ENCODE results near the gene LDHD. TPM values are rescaled to one million over a fixed set of nuclear protein-coding genes. Genes with fewer than 3 reads are reported as not detected.

Gene LDHD
- total RNA-seq, 1 donor from 2014 or later = 0.12 TPM

DNA sequence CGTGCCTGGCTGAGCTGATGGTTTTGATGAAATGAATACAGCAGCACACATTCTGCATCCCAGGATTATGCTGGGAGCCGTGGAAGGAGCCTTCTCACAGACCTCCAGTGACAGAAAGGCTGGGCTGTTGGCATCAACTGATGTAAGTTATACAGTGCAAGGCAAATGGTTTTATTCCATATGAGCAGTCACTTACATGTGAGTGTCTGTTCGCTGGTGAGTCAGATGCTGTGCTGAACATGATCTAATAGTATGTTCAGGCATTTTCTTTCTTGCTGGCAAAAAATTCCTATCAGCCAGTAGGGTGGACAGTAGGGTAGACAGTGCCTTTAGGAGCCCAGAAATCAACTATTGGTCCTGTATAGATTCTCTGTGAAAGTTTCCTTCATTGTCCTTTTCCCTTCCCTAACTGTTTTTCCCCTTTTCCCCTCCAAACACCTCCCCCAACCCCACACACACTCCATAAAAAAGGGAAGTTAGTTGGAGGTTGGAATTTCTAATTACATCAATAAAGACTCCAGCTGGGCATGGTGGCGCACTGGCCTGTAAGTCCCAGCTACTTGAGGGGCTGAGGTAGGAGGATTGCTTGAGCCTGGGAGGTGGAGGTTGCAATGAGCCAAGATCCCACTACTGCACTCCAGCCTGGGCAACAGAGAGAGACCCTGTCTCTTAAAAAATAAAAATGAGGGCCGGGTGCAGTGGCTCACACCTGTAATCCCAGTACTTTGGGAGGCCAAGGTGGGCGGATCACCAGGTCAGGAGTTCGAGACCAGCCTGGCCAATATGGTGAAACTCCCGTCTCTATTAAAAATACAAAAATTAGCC, 36.2 kb downstream of the LDHD start:
- DNase-seq (ENCODE audit: low read depth) = no peak
- TF ChIP-seq, protein P1, sequence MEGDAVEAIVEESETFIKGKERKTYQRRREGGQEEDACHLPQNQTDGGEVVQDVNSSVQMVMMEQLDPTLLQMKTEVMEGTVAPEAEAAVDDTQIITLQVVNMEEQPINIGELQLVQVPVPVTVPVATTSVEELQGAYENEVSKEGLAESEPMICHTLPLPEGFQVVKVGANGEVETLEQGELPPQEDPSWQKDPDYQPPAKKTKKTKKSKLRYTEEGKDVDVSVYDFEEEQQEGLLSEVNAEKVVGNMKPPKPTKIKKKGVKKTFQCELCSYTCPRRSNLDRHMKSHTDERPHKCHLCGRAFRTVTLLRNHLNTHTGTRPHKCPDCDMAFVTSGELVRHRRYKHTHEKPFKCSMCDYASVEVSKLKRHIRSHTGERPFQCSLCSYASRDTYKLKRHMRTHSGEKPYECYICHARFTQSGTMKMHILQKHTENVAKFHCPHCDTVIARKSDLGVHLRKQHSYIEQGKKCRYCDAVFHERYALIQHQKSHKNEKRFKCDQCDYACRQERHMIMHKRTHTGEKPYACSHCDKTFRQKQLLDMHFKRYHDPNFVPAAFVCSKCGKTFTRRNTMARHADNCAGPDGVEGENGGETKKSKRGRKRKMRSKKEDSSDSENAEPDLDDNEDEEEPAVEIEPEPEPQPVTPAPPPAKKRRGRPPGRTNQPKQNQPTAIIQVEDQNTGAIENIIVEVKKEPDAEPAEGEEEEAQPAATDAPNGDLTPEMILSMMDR (conservative IDR thresholded peaks at IDR 0.05; ENCODE audit: low read depth, low read length) = no peak
- no peak overlapping the region for H3K4me3 ChIP-seq (ENCODE audit: low read depth, low read length)

DNA sequence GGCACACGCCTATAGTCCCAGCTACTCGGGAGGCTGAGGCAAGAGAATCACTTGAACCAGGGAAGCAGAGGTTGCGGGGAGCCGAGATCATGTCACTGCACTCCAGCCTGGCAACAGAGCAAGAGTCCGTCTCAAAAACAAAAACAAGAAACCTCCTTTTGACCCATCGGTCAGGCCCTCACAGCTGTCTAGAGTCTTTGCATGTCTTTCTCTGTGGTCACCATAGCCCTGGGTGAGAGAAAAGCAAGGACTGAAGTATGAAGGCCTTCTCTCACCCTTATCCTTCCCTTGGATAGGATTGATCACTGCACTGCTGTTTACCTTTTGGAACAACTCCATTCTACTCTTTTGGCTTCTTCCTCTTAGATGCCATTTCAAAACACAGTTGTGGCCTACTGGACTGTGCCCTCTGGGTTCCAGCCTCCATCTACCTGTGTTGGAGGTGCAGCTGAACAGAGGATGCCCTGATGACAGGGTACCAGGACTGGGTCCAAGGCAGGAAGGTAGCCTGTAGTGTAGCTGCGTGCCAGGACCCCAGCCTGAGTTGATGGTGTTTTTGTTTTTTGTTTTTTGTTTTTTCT, 37.1 kb downstream of the LDHD start:
- TF ChIP-seq, protein P1 (conservative IDR thresholded peaks at IDR 0.05; ENCODE audit: low read depth, low read length) = no peak
- H3K4me3 ChIP-seq (ENCODE audit: low read depth, low read length) = no peak overlapping the region

DNA sequence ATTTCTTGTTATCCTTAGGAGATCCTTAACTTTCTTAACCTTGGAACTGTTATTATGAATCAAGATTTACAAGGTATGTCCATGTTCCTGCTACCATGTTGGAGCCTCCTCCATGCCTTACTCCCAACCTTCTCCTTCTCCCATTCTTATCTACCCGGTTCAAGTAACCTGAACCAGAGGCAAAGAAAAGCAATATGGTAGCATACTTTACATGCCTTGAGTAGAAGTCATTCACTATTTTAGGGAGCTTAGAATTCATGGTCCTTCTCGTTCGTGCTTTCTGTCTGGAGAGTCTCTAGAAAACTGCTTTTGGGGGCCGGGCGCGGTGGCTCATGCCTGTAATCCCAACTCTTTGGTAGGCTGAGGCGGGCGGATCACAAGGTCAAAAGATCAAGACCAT, 37.7 kb downstream of the LDHD start:
- DNase-seq (ENCODE audit: low read depth) = no peak
- TF ChIP-seq, protein P1 (conservative IDR thresholded peaks at IDR 0.05; ENCODE audit: low read depth, low read length) = no peak
- H3K4me3 ChIP-seq (ENCODE audit: low read depth, low read length) = no peak overlapping the region

More for the DNA sequence above, 37.1 kb downstream of the LDHD start:
- no peak for DNase-seq (ENCODE audit: low read depth)

DNA sequence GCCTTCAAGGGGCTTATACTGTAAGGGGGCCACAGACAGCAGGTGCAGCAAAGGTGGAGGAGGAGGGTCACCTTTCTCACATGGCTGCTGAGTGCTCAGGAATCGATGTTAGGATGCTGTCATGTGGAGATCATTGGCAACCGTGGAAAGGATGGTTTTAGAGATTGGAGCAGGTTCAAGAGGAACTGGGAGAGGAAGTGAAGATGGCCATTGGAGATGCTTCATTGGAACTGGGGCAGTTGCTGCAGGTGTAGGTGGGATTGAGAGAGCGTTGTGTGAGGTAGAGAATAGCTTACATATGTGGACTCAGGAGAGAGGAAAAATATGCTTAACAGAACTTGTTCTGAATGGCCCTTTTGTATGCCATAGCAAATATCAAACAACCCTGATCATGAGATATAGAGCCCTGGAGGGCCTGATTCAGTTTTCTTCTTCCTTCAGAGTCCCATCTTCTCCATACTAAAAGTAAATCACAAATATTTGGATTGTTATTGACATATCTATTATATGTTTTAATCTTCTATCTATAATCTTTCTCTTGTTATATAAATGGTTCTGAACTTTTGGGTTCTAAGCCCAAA, 40.8 kb downstream of the LDHD start:
- no peak overlapping the region for H3K4me3 ChIP-seq (ENCODE audit: low read depth, low read length)
- DNase-seq (ENCODE audit: low read depth) = no peak
- TF ChIP-seq, protein P1 (conservative IDR thresholded peaks at IDR 0.05; ENCODE audit: low read depth, low read length) = no peak

DNA sequence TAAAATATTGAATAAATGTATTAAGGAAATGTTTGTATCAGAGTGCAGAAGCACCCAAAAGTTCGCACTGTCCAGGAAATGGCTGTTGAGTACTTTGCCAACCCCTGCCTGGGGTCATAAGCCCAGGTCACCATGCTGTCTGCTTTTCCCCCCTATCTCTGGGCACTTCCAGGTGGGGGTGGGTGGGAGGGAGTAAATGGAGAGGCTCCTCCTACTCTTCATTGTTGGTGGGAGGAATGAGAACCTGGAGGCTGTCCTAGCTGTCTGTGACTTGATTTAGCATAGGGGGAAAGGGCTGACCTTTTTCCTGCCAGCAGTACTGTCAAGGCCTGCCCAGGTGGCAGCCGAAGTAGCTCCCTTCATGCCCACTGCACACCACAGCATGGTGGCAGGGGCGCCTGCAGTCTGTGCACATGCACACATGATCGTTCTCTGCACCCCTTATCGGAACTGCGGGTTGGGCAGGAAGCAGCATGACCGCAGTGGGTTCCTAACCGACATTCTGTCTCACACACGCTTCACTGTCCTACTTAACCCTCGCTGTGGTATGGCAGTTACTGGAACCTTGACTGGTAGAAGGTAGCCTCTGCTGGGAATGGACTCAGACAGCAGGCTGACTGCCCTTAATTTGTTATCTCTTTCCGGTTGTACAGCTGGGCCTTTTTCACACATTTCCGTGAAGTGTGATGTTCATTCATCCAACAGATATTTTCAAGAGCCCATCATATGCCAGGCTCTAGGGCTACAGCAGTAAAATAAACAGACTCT, 41.5 kb downstream of the LDHD start:
- no peak overlapping the region for H3K4me3 ChIP-seq (ENCODE audit: low read depth, low read length)
- DNase-seq (ENCODE audit: low read depth) = no peak
- TF ChIP-seq, protein P1 (conservative IDR thresholded peaks at IDR 0.05; ENCODE audit: low read depth, low read length) = no peak

DNA sequence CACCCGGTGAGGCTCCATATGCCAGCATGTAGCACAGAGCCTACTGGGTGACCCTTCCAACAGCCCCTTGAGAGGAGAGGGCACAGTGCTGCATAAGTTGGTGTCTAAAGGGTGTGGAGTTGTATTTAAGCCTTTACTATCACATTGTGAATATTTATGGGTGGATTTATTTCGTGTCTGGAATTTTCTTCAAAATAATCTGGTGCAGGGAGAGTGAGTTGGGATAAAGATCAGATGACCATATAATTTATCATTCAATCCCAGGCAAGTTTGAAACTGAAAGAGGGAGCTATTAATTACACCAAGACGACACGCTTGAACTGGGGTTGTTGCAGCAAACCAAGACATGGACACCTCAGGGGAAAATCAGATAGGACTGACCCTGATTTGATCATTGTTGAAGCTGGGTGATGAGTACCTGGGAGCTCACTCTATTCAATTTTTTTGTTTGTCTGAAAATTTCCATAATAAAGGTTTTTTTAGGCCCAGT, 42.2 kb downstream of the LDHD start:
- TF ChIP-seq, protein P1 (conservative IDR thresholded peaks at IDR 0.05; ENCODE audit: low read depth, low read length) = no peak
- DNase-seq (ENCODE audit: low read depth) = no peak

More for the DNA sequence above, 42.2 kb downstream of the LDHD start:
- no peak overlapping the region for H3K4me3 ChIP-seq (ENCODE audit: low read depth, low read length)

Measured in epithelial cell of proximal tubule (primary cell).